Skeletal muscle satellite cell (primary cell): ENCODE data around the gene CROCC2.

Experiments used
- H3K27me3 ChIP-seq: 2 replicates; pipeline ENCODE4 v1.7.0; 2013; ENCODE audit warnings: low read length; ENCODE audit not compliant: control insufficient read depth, insufficient read depth
- H3K36me3 ChIP-seq: 2 replicates; pipeline ENCODE4 v1.7.0; 2013; ENCODE audit warnings: mild to moderate bottlenecking, control low read depth, low read length; ENCODE audit not compliant: insufficient read depth
- H3K4me1 ChIP-seq: 2 replicates; pipeline ENCODE4 v1.7.0; 2013; ENCODE audit warnings: low read length; ENCODE audit not compliant: control insufficient read depth, insufficient read depth
- H3K4me2 ChIP-seq: 2 replicates; pipeline ENCODE4 v1.7.0; 2013; ENCODE audit warnings: mild to moderate bottlenecking, low read length
- H3K4me3 ChIP-seq: 2 replicates; pipeline ENCODE4 v1.7.0; 2013; ENCODE audit warnings: low read length
- H3K9ac ChIP-seq: 2 replicates; pipeline ENCODE4 v1.7.0; 2013; ENCODE audit warnings: mild to moderate bottlenecking, low read depth, low read length, moderate library complexity
- H3K9me3 ChIP-seq: replicated peaks from 2 replicates; pipeline ENCODE4 v1.7.0; 2013; ENCODE audit warnings: mild to moderate bottlenecking, control low read depth, low read length

CROCC2 gene

GRCh38 chr2:240952496-240953246, 46.5 kb downstream of the CROCC2 start:
- Histone ChIP-seq H3K27me3 (peaks cover 61% of the 10 kb centered on the region), H3K36me3 (no peaks in the 10 kb centered on the region), H3K9me3 (no peaks in the 10 kb centered on the region), H3K9ac (no peak overlapping the region), H3K4me1 (peaks cover under 1% of the 10 kb centered on the region), H3K4me2 (no peak overlapping the region), H3K4me3 (no peak overlapping the region)

DNA sequence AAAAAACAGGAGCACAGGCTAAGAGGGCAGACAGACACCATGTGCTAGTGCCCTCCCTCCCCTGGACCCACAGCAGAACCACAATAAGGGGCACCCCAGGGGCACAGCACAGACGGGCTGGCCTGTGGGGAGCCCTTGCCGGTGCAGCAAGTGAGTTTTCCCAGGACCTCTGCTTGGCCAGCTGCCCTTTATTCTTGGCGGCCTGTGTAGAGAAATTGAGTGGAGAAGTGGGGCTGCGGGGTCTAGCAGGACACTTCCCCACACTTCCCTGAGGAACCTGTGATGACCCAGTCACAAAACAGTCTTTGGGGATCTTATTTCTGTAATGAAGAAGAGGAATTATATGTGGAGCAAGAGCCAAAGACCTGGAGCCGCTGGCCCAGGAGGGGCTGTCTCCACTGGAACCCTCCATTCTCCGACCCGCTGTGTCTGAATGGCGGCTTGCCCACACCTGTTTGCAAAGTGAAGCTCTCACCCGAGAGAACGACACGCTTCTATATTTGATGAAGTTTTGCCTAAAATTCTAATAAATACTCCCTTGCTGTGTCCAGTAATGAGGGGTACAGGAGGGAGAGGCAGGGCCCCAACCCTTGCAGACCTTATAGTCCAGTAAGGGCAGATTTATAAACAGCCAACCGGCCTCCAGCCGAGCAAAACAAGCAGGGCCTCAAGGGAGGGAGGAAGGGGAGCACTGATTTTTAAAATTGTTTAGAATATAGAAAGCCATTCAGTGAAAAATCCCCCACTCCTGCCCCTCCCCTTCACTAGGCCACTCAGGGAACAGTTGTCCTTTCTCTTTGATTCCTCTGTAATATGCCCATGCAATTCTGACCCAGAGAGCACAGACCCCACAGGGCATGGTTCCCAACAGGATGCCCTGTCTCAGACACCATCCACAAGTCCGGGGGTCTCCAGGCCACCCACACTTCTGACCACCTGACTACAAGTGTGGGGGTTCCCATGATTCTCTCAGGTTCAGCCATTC, 47.6 kb downstream of the CROCC2 start:
- no peak overlapping the region for H3K9ac ChIP-seq
- H3K4me1 ChIP-seq, result peaks cover 6% of the 10 kb centered on the region
- no peaks in the 10 kb centered on the region for H3K36me3 ChIP-seq
- no peak overlapping the region for H3K4me2 ChIP-seq
- no peaks in the 10 kb centered on the region for H3K9me3 ChIP-seq
- peaks cover 64% of the 10 kb centered on the region for H3K27me3 ChIP-seq
- no peak overlapping the region for H3K4me3 ChIP-seq

- Histone ChIP-seq H3K4me2 (no peak overlapping the region), H3K27me3 (peaks cover 71% of the 10 kb centered on the region), H3K4me3 (no peak overlapping the region), H3K4me1 (peaks cover 6% of the 10 kb centered on the region), H3K9me3 (no peaks in the 10 kb centered on the region), H3K36me3 (no peaks in the 10 kb centered on the region), H3K9ac (no peak overlapping the region)
Observed at GRCh38 chr2:240954436-240955305, 48.5 kb downstream of the CROCC2 start.

DNA sequence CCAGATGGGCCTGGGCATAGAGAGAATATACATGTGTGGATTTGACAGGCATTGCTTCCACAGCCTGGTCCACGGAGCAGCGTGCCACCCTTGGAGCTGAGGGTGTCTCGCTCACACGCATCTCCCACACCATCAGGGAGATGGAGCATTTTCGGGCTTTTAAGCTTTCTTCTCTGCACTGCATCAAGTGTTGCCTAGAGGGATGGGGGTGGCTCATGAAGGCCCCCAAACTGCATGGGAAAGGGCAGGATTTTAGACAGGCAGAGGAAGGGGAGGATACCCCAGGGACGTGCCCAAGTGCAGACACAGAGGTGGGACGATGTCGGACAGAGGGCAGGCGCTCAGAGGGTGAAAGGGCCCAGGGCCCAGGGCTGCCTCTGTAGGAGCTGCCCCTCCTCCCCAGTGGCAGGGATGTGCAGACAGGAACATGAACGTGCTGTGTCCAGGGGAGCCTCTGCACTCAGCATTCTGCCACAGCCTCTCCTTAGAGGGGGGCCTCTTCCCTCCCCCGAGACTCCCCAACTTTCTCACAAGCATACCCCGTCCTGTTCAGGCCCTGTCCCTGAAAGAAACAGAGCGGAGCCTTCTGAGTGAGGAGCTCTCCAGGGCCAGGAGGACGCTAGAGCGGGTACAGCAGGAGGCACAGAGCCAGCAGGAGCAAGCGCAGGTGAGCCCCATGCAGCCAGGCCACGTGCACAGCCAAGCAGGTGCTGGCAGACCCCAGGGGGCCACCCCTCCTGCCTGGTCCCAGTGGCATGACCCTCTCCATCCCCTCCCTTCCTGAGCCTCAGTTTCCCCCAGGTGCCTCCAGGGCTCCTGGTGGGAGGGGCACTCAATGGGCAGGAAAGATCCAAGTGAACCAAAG, 49.4 kb downstream of the CROCC2 start:
- H3K27me3 ChIP-seq, result peaks cover 71% of the 10 kb centered on the region
- H3K4me3 ChIP-seq, result no peak overlapping the region
- H3K9me3 ChIP-seq, result no peaks in the 10 kb centered on the region
- peaks cover 9% of the 10 kb centered on the region for H3K4me1 ChIP-seq
- no peak overlapping the region for H3K4me2 ChIP-seq
- no peaks in the 10 kb centered on the region for H3K36me3 ChIP-seq
- no peak overlapping the region for H3K9ac ChIP-seq

- H3K4me1 ChIP-seq, result peaks cover 10% of the 10 kb centered on the region
- H3K4me3 ChIP-seq, result no peak overlapping the region
- H3K4me2 ChIP-seq, result no peak overlapping the region
- peaks cover 68% of the 10 kb centered on the region for H3K27me3 ChIP-seq
- H3K9me3 ChIP-seq, result no peaks in the 10 kb centered on the region
- no peak overlapping the region for H3K9ac ChIP-seq
- no peaks in the 10 kb centered on the region for H3K36me3 ChIP-seq
Observed at GRCh38 chr2:240956171-240956934, 50.2 kb downstream of the CROCC2 start.

DNA sequence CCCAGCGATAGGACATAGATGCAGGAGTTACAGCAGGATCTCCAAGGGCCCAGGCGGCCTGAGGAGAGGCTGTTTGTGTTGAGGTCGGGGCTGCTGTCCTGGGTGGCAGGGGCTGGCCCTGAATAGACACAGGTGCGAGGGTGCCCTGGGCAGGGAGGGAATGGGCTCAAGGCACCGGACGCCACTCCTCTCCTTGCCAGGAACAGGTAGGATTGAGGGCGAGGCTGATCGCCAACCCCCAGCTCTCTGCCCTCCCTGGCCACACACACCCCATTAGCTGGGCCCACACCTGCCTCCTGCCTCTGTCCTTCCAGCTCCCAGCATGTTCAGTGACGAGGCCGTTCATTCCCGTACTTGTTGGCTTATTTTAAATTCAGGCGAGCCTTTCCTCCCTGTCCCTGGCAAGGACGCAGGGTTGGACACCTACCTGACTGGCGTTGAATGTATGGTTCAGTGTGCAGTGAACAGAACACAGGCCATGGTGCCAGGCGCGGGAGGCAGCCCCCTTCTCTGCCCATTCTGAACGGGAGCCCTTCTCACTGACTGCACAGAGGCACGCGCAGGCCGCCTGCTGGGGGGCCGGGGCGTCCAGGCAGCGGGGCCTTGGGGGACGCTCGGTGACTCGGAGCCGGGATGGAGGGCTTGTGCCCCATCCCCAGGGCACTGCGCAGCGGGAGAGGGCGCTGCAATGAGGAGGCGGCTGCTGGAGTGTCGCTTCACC, 51.0 kb downstream of the CROCC2 start:
- Histone ChIP-seq H3K9ac (no peak overlapping the region), H3K4me1 (peaks cover 10% of the 10 kb centered on the region), H3K4me3 (no peak overlapping the region), H3K4me2 (no peak overlapping the region), H3K9me3 (no peaks in the 10 kb centered on the region), H3K36me3 (no peaks in the 10 kb centered on the region), H3K27me3 (peaks cover 62% of the 10 kb centered on the region)

DNA sequence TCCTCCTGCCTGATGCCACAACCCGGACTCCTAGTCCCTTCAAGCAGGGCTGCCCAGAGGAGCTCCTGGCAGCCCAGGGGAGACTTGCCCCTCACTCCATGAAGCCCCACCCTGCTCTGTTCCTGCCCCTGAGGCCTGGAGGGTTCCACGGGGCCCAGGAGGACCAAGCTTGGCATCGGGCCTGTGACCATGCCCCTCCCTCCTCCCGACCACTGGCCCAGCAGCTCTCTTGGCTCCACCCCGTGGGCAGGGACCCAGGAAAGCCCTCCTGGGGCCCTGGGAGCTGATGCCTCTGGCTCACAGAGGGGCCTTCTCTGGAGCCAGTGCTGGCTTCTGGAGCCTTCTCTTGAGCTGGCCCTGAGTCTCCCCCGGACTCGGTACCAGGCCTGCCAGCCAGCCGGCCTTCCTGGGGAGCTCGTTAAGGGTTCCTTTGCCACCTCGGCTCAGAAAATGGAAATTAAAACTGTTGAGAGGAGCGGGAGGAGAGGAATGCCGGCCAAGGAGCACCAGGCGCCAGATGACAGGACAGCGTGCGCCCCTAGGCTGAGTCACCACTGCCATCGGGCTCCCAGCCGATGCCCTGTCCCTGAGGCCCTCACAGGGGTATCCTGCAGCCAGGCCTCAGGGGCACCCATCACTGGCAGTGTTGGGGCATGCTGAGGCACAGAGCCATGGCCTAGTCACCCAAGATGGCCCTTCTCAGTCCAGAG, 51.7 kb downstream of the CROCC2 start:
- H3K4me1 ChIP-seq, result peaks cover 14% of the 10 kb centered on the region
- no peak overlapping the region for H3K4me2 ChIP-seq
- H3K27me3 ChIP-seq, result peaks cover 55% of the 10 kb centered on the region
- H3K36me3 ChIP-seq, result no peaks in the 10 kb centered on the region
- H3K9ac ChIP-seq, result no peak overlapping the region
- H3K4me3 ChIP-seq, result no peak overlapping the region
- no peaks in the 10 kb centered on the region for H3K9me3 ChIP-seq

DNA sequence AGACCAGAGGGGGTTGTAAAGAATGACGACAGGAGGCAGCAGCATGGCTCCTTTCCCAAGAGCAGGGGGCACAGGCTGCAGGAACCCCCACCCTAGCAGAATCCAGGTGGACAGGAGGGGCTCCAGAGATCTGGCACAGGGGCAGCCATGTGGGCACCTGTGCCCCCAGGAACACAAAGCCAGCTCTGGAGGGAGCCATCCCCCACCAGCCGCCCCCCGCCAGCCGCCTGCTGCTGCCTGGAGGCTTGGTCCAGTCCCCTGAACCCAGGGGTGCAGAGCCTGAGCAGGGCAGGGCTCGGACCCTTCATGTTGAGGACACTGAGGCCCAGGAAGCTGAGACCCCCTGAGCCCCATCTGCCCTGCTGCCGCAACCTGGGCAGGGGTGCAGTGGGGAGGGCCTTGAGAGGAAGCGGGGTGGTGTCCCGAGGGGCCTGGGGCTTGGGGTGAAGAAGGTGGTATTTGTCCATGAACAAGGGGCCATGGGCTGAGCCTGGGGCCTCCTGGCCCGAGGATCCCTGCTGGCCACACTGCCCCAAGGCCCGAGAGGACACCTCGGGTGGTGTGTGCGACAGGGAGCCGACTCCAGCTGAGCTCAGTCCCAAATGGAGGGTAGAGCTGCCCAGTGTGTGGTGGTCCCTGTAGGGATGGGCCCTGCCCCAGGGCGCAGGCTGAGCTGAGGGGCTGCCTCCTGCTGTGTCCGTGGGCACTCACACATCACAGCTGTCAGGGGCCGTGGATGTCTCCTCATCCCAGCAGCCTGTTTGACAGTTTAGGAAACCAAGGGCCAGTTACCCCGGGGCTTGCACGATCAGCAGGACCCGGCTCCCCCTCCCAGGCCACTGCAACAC, 52.5 kb downstream of the CROCC2 start:
- H3K36me3 ChIP-seq, result no peaks in the 10 kb centered on the region
- peaks cover 14% of the 10 kb centered on the region for H3K4me1 ChIP-seq
- H3K4me2 ChIP-seq, result no peak overlapping the region
- no peak overlapping the region for H3K4me3 ChIP-seq
- H3K27me3 ChIP-seq, result peaks cover 48% of the 10 kb centered on the region
- H3K9ac ChIP-seq, result no peak overlapping the region
- H3K9me3 ChIP-seq, result no peaks in the 10 kb centered on the region
